ENCODE measurements around the gene MDM2.

DNA sequence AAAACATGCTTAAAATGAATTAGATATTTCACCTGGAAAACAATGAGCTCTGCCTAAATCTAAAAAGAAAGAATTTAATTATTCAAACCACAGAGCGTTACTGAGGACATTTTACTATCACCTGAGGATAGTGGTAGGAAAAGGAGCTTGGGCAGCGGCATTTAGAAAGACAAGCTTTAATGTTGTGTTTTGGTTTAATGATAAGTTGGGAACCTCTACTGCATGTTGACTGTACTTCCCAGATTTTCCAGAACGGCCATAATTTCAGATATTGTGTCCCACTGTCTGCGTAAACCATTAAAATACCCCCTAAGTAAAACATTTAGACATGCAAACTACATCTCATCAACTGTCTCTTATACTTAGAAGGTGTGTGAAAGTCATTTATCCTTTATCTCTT, 69.6 kb downstream of the MDM2 start:
- TF ChIP-seq, protein P1, sequence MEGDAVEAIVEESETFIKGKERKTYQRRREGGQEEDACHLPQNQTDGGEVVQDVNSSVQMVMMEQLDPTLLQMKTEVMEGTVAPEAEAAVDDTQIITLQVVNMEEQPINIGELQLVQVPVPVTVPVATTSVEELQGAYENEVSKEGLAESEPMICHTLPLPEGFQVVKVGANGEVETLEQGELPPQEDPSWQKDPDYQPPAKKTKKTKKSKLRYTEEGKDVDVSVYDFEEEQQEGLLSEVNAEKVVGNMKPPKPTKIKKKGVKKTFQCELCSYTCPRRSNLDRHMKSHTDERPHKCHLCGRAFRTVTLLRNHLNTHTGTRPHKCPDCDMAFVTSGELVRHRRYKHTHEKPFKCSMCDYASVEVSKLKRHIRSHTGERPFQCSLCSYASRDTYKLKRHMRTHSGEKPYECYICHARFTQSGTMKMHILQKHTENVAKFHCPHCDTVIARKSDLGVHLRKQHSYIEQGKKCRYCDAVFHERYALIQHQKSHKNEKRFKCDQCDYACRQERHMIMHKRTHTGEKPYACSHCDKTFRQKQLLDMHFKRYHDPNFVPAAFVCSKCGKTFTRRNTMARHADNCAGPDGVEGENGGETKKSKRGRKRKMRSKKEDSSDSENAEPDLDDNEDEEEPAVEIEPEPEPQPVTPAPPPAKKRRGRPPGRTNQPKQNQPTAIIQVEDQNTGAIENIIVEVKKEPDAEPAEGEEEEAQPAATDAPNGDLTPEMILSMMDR (IDR thresholded peaks at IDR 0.05 in 2 of 3, conservative IDR thresholded peaks at IDR 0.05 in 1 of 3; ENCODE audit: control insufficient read depth in 2 of 3, extremely low read depth in 1 of 3, insufficient read depth in 1 of 3, low read depth in 3 of 3, low read length in 3 of 3) = no peak
- TF ChIP-seq POLR2A (IDR thresholded peaks at IDR 0.05; ENCODE audit: low read depth, low read length) = no peak
- no peak for TF ChIP-seq TBL1XR1 (IDR thresholded peaks at IDR 0.05; ENCODE audit: low read depth, low read length)
- TF ChIP-seq, protein P2, sequence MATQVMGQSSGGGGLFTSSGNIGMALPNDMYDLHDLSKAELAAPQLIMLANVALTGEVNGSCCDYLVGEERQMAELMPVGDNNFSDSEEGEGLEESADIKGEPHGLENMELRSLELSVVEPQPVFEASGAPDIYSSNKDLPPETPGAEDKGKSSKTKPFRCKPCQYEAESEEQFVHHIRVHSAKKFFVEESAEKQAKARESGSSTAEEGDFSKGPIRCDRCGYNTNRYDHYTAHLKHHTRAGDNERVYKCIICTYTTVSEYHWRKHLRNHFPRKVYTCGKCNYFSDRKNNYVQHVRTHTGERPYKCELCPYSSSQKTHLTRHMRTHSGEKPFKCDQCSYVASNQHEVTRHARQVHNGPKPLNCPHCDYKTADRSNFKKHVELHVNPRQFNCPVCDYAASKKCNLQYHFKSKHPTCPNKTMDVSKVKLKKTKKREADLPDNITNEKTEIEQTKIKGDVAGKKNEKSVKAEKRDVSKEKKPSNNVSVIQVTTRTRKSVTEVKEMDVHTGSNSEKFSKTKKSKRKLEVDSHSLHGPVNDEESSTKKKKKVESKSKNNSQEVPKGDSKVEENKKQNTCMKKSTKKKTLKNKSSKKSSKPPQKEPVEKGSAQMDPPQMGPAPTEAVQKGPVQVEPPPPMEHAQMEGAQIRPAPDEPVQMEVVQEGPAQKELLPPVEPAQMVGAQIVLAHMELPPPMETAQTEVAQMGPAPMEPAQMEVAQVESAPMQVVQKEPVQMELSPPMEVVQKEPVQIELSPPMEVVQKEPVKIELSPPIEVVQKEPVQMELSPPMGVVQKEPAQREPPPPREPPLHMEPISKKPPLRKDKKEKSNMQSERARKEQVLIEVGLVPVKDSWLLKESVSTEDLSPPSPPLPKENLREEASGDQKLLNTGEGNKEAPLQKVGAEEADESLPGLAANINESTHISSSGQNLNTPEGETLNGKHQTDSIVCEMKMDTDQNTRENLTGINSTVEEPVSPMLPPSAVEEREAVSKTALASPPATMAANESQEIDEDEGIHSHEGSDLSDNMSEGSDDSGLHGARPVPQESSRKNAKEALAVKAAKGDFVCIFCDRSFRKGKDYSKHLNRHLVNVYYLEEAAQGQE (IDR thresholded peaks at IDR 0.05; ENCODE audit: low read depth, low read length) = no peak
- TF ChIP-seq, protein P3, sequence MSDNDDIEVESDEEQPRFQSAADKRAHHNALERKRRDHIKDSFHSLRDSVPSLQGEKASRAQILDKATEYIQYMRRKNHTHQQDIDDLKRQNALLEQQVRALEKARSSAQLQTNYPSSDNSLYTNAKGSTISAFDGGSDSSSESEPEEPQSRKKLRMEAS (IDR thresholded peaks at IDR 0.05; ENCODE audit: low read depth, low read length) = no peak
- no peak for TF ChIP-seq POLR2AphosphoS5 (IDR thresholded peaks at IDR 0.05; ENCODE audit: low read length)
- TF ChIP-seq ESRRA (IDR thresholded peaks at IDR 0.05; ENCODE audit: low read length) = no peak
- TF ChIP-seq, protein P4, sequence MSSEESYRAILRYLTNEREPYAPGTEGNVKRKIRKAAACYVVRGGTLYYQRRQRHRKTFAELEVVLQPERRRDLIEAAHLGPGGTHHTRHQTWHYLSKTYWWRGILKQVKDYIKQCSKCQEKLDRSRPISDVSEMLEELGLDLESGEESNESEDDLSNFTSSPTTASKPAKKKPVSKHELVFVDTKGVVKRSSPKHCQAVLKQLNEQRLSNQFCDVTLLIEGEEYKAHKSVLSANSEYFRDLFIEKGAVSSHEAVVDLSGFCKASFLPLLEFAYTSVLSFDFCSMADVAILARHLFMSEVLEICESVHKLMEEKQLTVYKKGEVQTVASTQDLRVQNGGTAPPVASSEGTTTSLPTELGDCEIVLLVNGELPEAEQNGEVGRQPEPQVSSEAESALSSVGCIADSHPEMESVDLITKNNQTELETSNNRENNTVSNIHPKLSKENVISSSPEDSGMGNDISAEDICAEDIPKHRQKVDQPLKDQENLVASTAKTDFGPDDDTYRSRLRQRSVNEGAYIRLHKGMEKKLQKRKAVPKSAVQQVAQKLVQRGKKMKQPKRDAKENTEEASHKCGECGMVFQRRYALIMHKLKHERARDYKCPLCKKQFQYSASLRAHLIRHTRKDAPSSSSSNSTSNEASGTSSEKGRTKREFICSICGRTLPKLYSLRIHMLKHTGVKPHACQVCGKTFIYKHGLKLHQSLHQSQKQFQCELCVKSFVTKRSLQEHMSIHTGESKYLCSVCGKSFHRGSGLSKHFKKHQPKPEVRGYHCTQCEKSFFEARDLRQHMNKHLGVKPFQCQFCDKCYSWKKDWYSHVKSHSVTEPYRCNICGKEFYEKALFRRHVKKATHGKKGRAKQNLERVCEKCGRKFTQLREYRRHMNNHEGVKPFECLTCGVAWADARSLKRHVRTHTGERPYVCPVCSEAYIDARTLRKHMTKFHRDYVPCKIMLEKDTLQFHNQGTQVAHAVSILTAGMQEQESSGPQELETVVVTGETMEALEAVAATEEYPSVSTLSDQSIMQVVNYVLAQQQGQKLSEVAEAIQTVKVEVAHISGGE (CRISPR knock-in tag; IDR thresholded peaks at IDR 0.05) = no peak
- no peak for TF ChIP-seq EZH2 (IDR thresholded peaks at IDR 0.05; ENCODE audit: borderline replicate concordance, control insufficient read depth, low read depth, low read length)
- no peak for TF ChIP-seq GABPA (IDR thresholded peaks at IDR 0.05; ENCODE audit: low read depth)
- TF ChIP-seq PAX5 (IDR thresholded peaks at IDR 0.05; ENCODE audit: borderline replicate concordance, low read depth, low read length) = no peak

All from GM12878 (cell line).